GM23338 (cell line): ENCODE measurements around the gene UPK1B. TPM values are rescaled to one million over a fixed set of nuclear protein-coding genes. Genes with fewer than 3 reads are reported as not detected.

ENCODE experiments used
- ATAC-seq: fragments of 200-7000 bp; cut with Tn5 transposase; 3 replicates; pipeline ENCODE4 v1.9.1; 2020
- DNase-seq: peaks from one replicate; pipeline ENCODE4 v3.0.0-alpha.2; 2015; ENCODE audit warnings: low spot score
- H2AFZ ChIP-seq: fragments of 200-600 bp; sonication (generic); 2 replicates; pipeline ENCODE4 v1.8.0; 2016; ENCODE audit warnings: antibody characterized with exemption, mild to moderate bottlenecking, moderate library complexity
- H3F3A ChIP-seq: fragments of 200-600 bp; sonication (generic); replicated peaks from 2 replicates; pipeline ENCODE4 v1.8.0; 2017; ENCODE audit warnings: antibody characterized with exemption, mixed run types, low read depth
- H3K27ac ChIP-seq: fragments of 200-600 bp; sonication (generic); 2 replicates; pipeline ENCODE4 v1.6.1; 2016; ENCODE audit warnings: low read depth
- H3K27me3 ChIP-seq: fragments of 200-600 bp; sonication (generic); 2 replicates; pipeline ENCODE4 v1.8.0; 2016; ENCODE audit warnings: mild to moderate bottlenecking, mixed run types, moderate library complexity; ENCODE audit not compliant: insufficient read depth
- H3K36me3 ChIP-seq: fragments of 200-600 bp; sonication (generic); 2 replicates; pipeline ENCODE4 v1.8.0; 2016; ENCODE audit warnings: mild to moderate bottlenecking; ENCODE audit not compliant: insufficient read depth
- H3K4me1 ChIP-seq: fragments of 200-600 bp; sonication (generic); 2 replicates; pipeline ENCODE4 v1.8.0; 2016; ENCODE audit warnings: mild to moderate bottlenecking, moderate library complexity; ENCODE audit not compliant: insufficient read depth
- H3K4me2 ChIP-seq: fragments of 200-600 bp; sonication (generic); 2 replicates; pipeline ENCODE4 v1.7.1; 2017; ENCODE audit warnings: mixed run types
- H3K4me3 ChIP-seq: fragments of 200-600 bp; sonication (generic); 2 replicates; pipeline ENCODE4 v1.6.1; 2016; ENCODE audit warnings: mixed run types
- H3K79me2 ChIP-seq: fragments of 200-600 bp; sonication (generic); replicated peaks from 2 replicates; pipeline ENCODE4 v1.8.0; 2017; ENCODE audit warnings: mild to moderate bottlenecking; ENCODE audit not compliant: insufficient read depth
- H3K9me2 ChIP-seq: fragments of 200-600 bp; sonication (generic); 2 replicates; pipeline ENCODE4 v1.8.0; 2017; ENCODE audit not compliant: insufficient read depth
- H4K20me1 ChIP-seq: fragments of 200-600 bp; sonication (generic); replicated peaks from 2 replicates; pipeline ENCODE4 v1.8.0; 2017; ENCODE audit warnings: mild to moderate bottlenecking; ENCODE audit not compliant: insufficient read depth
- H3K27ac Mint-ChIP-seq: 2 replicates; pipeline ENCODE4 v1.8.0; 2020; ENCODE audit warnings: inconsistent platforms, mild to moderate bottlenecking, moderate library complexity, mixed read lengths
- H3K27me3 Mint-ChIP-seq: 3 replicates; pipeline ENCODE4 v1.8.0; 2022; ENCODE audit warnings: low read depth, mild to moderate bottlenecking, moderate library complexity, mixed read lengths, inconsistent platforms; ENCODE audit not compliant: insufficient read depth, poor library complexity
- H3K36me3 Mint-ChIP-seq: 3 replicates; pipeline ENCODE4 v1.8.0; 2021; ENCODE audit warnings: low read depth, mild to moderate bottlenecking, inconsistent platforms, moderate library complexity, mixed read lengths
- H3K4me1 Mint-ChIP-seq: 3 replicates; pipeline ENCODE4 v1.8.0; 2020; ENCODE audit warnings: mild to moderate bottlenecking, inconsistent platforms, mixed read lengths
- H3K4me3 Mint-ChIP-seq: 3 replicates; pipeline ENCODE4 v1.8.0; 2021; ENCODE audit warnings: moderate library complexity, mild to moderate bottlenecking, inconsistent platforms, mixed read lengths
- H3K9me3 Mint-ChIP-seq: 3 replicates; pipeline ENCODE4 v1.8.0; 2020; ENCODE audit warnings: moderate library complexity, mild to moderate bottlenecking, inconsistent platforms, mixed read lengths
- CREB1 ChIP-seq: fragments of 250-450 bp; sonication (Bioruptor Pico); IDR thresholded peaks from 2 replicates; pipeline ENCODE4 v1.5.0; 2020; ENCODE audit warnings: low read depth, mild to moderate bottlenecking, moderate library complexity
- CTCF ChIP-seq, 2 experiments: fragments of 200-600 bp in 1 of 2; sonication (generic) in 1 of 2; conservative IDR thresholded peaks; 2 replicates each; pipeline versions ENCODE4 v1.5.1 to v1.6.1; 2016 to 2017; ENCODE audit warnings: antibody characterized with exemption in 2 of 2, low read depth in 2 of 2, mild to moderate bottlenecking in 2 of 2, moderate library complexity in 1 of 2
- EZH2 ChIP-seq: fragments of 200-600 bp; sonication (generic); IDR thresholded peaks from one replicate; pipeline ENCODE4 v1.8.0; 2017; ENCODE audit warnings: antibody characterized with exemption, mild to moderate bottlenecking, low read depth; ENCODE audit not compliant: unreplicated experiment
- EZH2phosphoT487 ChIP-seq: fragments of 200-600 bp; sonication (generic); IDR thresholded peaks from one replicate; pipeline ENCODE4 v1.8.1; 2018; ENCODE audit warnings: antibody characterized with exemption; ENCODE audit not compliant: unreplicated experiment
- JUNB ChIP-seq: IDR thresholded peaks from one replicate; pipeline ENCODE4 v1.6.1; 2016; ENCODE audit warnings: antibody characterized with exemption; ENCODE audit not compliant: unreplicated experiment
- NANOG ChIP-seq: IDR thresholded peaks from 2 replicates; pipeline ENCODE4 v1.6.1; 2016; ENCODE audit warnings: antibody characterized with exemption, borderline replicate concordance
- STAT1 ChIP-seq: IDR thresholded peaks from one replicate; pipeline ENCODE4 v1.6.1; 2016; ENCODE audit warnings: antibody characterized with exemption; ENCODE audit not compliant: unreplicated experiment
- ZNF114 ChIP-seq: fragments of 250-450 bp; sonication (Bioruptor Pico); IDR thresholded peaks from 2 replicates; pipeline ENCODE4 v1.5.0; 2020; ENCODE audit warnings: mild to moderate bottlenecking, moderate library complexity
- ZNF462 ChIP-seq: fragments of 250-450 bp; sonication (Bioruptor Pico); IDR thresholded peaks from 2 replicates; pipeline ENCODE4 v1.5.0; 2020; ENCODE audit warnings: mild to moderate bottlenecking, moderate library complexity
- polyA plus RNA-seq: library from polyadenylated mRNA; unstranded; fragments of >200 nt; fragmentation: Nextera tagmentation; extraction: Ambion mirVana; gene quantifications from 2 replicates; pipeline ENCODE4 v1.2.1, GENCODE V29; 2016
- total RNA-seq: library from RNA; depleted of rRNA; stranded (reverse); fragments of >200 nt; shearing (Covaris generic); gene quantifications from 2 replicates; pipeline ENCODE4 v1.2.3, GENCODE V29; 2014

Gene UPK1B
- total and polyA plus RNA-seq, 2 experiments from 2014 or later = 0.39 to 0.66 TPM

- TF ChIP-seq ZNF462 (CRISPR knock-in tag) (no peak), ZNF114 (CRISPR knock-in tag) (no peak), EZH2phosphoT487 (no peak), STAT1 (no peak), JUNB (no peak), CREB1 (CRISPR knock-in tag) (no peak), CTCF (conservative IDR thresholded peaks at IDR 0.05; ENCODE audit: low read depth in 2 of 2) (no peak)
Measured at GRCh38 chr3:119230071-119230470, 56.7 kb downstream of the UPK1B start (continued).

- Histone ChIP-seq H3K79me2 (peaks cover 37% of the 10 kb centered on the region), H3K36me3 (peaks cover 67% of the 10 kb centered on the region), H3K4me3 (no peak overlapping the region), H3F3A (no peaks in the 10 kb centered on the region; the same call in 1 of the 2 replicates), H2AFZ (no peak overlapping the region), H4K20me1 (peaks cover 8% of the 10 kb centered on the region; the same call in 1 of the 2 replicates), H3K4me2 (no peak overlapping the region), H3K9me2 (no peaks in the 10 kb centered on the region), H3K27me3 (no peaks in the 10 kb centered on the region), H3K27ac (no peak overlapping the region), H3K4me1 (no peaks in the 10 kb centered on the region)
- no peak for TF ChIP-seq EZH2phosphoT487
- TF ChIP-seq EZH2 = no peak
- TF ChIP-seq ZNF114 (CRISPR knock-in tag) = no peak
- TF ChIP-seq NANOG = no peak
- H3K36me3 Mint-ChIP-seq = peaks cover 70% of the 10 kb centered on the region
- DNase-seq (no peak), ATAC-seq (no peak)
- H3K27ac Mint-ChIP-seq = no peak overlapping the region
- H3K9me3 Mint-ChIP-seq = no peaks in the 10 kb centered on the region
- H3K4me1 Mint-ChIP-seq = peaks cover 2% of the 10 kb centered on the region; the same call in 1 of the 3 replicates
- H3K27me3 Mint-ChIP-seq = no peaks in the 10 kb centered on the region
- H3K4me3 Mint-ChIP-seq = no peak overlapping the region
Measured at GRCh38 chr3:119230745-119231144, 57.3 kb downstream of the UPK1B start.
